T-cell (primary cell): ENCODE data around the gene PNLIPRP3. TPM values are rescaled to one million over a fixed set of nuclear protein-coding genes. Genes with fewer than 3 reads are reported as not detected.

Source experiments
- ATAC-seq, 4 experiments: fragments of 200-7000 bp in 3 of 4; fragments of 150-1000 bp in 1 of 4; cut with Tn5 transposase; replicated peaks in 1 of 4; 1 replicate in 3 of 4; 2 replicates in 1 of 4; pipeline ENCODE4 v1.10.0; 2021; ENCODE audit warnings: moderate library complexity in 3 of 4, mild to moderate bottlenecking in 2 of 4, moderate number of reproducible peaks in 1 of 4
- CTCF ChIA-PET, 2 donors: fragments of 300-600 bp; sonication (Branson Sonifier 250); formaldehyde crosslinking; loops; one replicate each; lab custom pipeline; 2022; ENCODE audit warnings: antibody characterized with exemption in 2 of 2; lab: Charles Lee
- POLR2A ChIA-PET, 2 donors: fragments of 300-600 bp; sonication (Branson Sonifier 250); formaldehyde crosslinking; loops; one replicate each; lab custom pipeline; 2022; ENCODE audit warnings: antibody characterized with exemption in 2 of 2; lab: Charles Lee
- DNase-seq, 35 experiments: peaks; one replicate each; pipeline versions ENCODE4 v3.0.0 to v3.0.0-alpha.2; 2013 to 2023
- H3K27ac ChIP-seq: one replicate; pipeline ENCODE4 v1.5.1; 2013; ENCODE audit warnings: low read length
- H3K27me3 ChIP-seq, 2 experiments: replicated peaks in 1 of 2; 1 replicate in 1 of 2; 2 replicates in 1 of 2; pipeline versions ENCODE4 v1.6.1 to v1.7.0; 2013; ENCODE audit warnings: low read length in 1 of 2, mixed read lengths in 1 of 2; ENCODE audit not compliant: control insufficient read depth in 2 of 2, insufficient read depth in 2 of 2; ENCODE audit errors: extremely low read depth in 1 of 2
- H3K36me3 ChIP-seq, 2 donors: 1 replicate in 1 of 2; 2 replicates in 1 of 2; pipeline versions ENCODE4 v1.6.1 to v1.7.0; 2013; ENCODE audit warnings: low read length in 1 of 2; ENCODE audit not compliant: control insufficient read depth in 2 of 2, insufficient read depth in 1 of 2; ENCODE audit errors: extremely low read depth in 1 of 2
- H3K4me1 ChIP-seq, 2 experiments: 1 replicate in 1 of 2; 2 replicates in 1 of 2; pipeline versions ENCODE4 v1.6.1 to v1.7.0; 2013; ENCODE audit warnings: low read length in 2 of 2, mixed read lengths in 1 of 2; ENCODE audit not compliant: insufficient read depth in 2 of 2, control insufficient read depth in 1 of 2; ENCODE audit errors: extremely low read depth in 1 of 2
- H3K4me3 ChIP-seq, 2 donors: 1 replicate in 1 of 2; 2 replicates in 1 of 2; pipeline versions ENCODE4 v1.5.1 to v1.7.0; 2013; ENCODE audit warnings: mild to moderate bottlenecking in 2 of 2, low read length in 1 of 2, moderate library complexity in 1 of 2; ENCODE audit not compliant: control insufficient read depth in 1 of 2; ENCODE audit errors: extremely low read depth in 1 of 2
- H3K9me3 ChIP-seq: 2 replicates; pipeline ENCODE4 v1.7.0; 2013
- H3K27ac Mint-ChIP-seq, 2 donors: one replicate each; pipeline ENCODE4 v1.8.0; 2020 to 2021; ENCODE audit warnings: mild to moderate bottlenecking in 2 of 2, mixed read lengths in 2 of 2
- H3K27me3 Mint-ChIP-seq, 2 donors: one replicate each; pipeline ENCODE4 v1.8.0; 2021 to 2022; ENCODE audit warnings: mixed read lengths in 2 of 2
- H3K36me3 Mint-ChIP-seq: one replicate; pipeline ENCODE4 v1.8.0; 2021; ENCODE audit warnings: mixed read lengths
- H3K4me1 Mint-ChIP-seq, 3 donors: one replicate each; pipeline ENCODE4 v1.8.0; 2020 to 2022; ENCODE audit warnings: mixed read lengths in 3 of 3, mild to moderate bottlenecking in 1 of 3
- H3K4me3 Mint-ChIP-seq, 3 donors: one replicate each; pipeline ENCODE4 v1.8.0; 2020 to 2022; ENCODE audit warnings: mild to moderate bottlenecking in 3 of 3, mixed read lengths in 3 of 3, moderate library complexity in 3 of 3
- H3K9me3 Mint-ChIP-seq, 3 donors: one replicate each; pipeline ENCODE4 v1.8.0; 2020 to 2022; ENCODE audit warnings: mixed read lengths in 3 of 3
- whole genome bisulfite sequencing: methylation state at CpG from one replicate; pipeline ENCODE4 v1.1.5; 2013; ENCODE audit warnings: missing lambda C conversion rate; ENCODE audit not compliant: insufficient coverage; 5-methylcytosine and 5-hydroxymethylcytosine counted together
- total RNA-seq, 35 experiments: library from RNA in 6 of 35; stranded (reverse) in 6 of 35; fragments of 120-200 nt in 1 of 35; gene quantifications; one replicate each; pipeline versions ENCODE4 v1.2.1 to v1.2.4 and lab custom pipeline; 2013 to 2026

The PNLIPRP3 gene
- total RNA-seq, 5 donors from 2014 or later (not counting 1 experiment from before 2014, with no cell fraction given) = not detected

DNA sequence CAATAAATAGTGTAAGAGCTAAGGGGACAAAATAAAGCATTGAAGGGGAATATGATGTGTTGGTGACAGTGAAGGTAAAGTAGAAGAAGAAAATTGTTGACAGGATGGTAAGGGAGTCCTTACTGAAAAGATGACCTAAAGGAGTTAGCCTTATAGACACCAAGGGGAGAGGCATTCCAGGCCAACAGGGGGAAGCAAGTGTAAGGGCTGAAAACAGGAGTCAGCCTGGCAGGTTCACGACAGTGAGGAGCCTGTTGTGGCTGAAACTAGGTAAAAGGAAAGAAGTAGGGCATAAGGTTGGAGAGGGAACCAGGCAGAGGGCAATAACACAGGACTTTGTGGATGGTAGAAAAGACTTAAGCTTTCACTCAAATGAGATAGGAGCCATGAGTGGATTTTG, 34.0 kb downstream of the PNLIPRP3 start:
- no peaks in the 10 kb centered on the region for H3K4me1 Mint-ChIP-seq
- H3K27ac ChIP-seq = no peak overlapping the region
- no peak overlapping the region for H3K4me3 Mint-ChIP-seq
- no peaks in the 10 kb centered on the region for H3K36me3 ChIP-seq
- ChIA-PET POLR2A (no interaction called here), CTCF (no interaction called here)
- no peaks in the 10 kb centered on the region for H3K27me3 ChIP-seq
- ATAC-seq (no peak), DNase-seq (no peak)
- no peaks in the 10 kb centered on the region for H3K36me3 Mint-ChIP-seq
- WGBS = 50% methylated on average over 1 of the region's 1 CpG
- peaks cover 0 to 3% of the 10 kb centered on the region in 2 donors for H3K27me3 Mint-ChIP-seq
- no peaks in the 10 kb centered on the region for H3K9me3 ChIP-seq
- H3K9me3 Mint-ChIP-seq = no peaks in the 10 kb centered on the region
- H3K27ac Mint-ChIP-seq = no peak overlapping the region
- no peaks in the 10 kb centered on the region for H3K4me1 ChIP-seq
- no peak overlapping the region for H3K4me3 ChIP-seq

DNA sequence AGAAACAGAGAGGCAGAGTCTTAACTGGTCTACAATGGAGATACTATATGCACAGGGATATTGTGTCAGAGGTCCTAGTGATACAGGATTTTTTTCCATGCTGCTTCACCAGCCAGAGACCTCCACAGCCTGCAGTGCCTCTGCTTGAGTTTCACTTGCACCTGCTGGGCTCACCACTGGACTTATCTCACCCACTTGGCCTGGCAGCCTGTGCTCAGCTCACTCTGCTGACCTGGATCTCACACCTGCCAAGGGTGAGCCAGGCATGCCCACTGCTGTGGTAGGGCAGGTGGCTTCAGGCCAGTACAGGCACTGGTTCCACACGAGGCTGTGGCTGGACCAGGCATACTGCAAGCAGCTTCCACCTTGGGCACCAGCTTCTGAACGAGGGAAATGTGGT, 36.6 kb downstream of the PNLIPRP3 start:
- ChIA-PET POLR2A (no interaction called here), CTCF (no interaction called here)
- ATAC-seq (no peak), DNase-seq (no peak)
- H3K36me3 Mint-ChIP-seq = no peaks in the 10 kb centered on the region
- no peaks in the 10 kb centered on the region for H3K4me1 ChIP-seq
- WGBS = 44% methylated on average over 2 of the region's 2 CpGs
- H3K27ac ChIP-seq = no peak overlapping the region
- H3K27me3 ChIP-seq = no peaks in the 10 kb centered on the region
- H3K36me3 ChIP-seq = no peaks in the 10 kb centered on the region
- H3K9me3 ChIP-seq = no peaks in the 10 kb centered on the region
- no peak overlapping the region for H3K4me3 ChIP-seq
- no peaks in the 10 kb centered on the region for H3K4me1 Mint-ChIP-seq
- H3K4me3 Mint-ChIP-seq = no peak overlapping the region
- no peak overlapping the region for H3K27ac Mint-ChIP-seq
- H3K9me3 Mint-ChIP-seq = peaks cover 0 to 4% (median 0%) of the 10 kb centered on the region in 3 donors
- peaks cover 2 to 11% of the 10 kb centered on the region in 2 donors for H3K27me3 Mint-ChIP-seq

DNA sequence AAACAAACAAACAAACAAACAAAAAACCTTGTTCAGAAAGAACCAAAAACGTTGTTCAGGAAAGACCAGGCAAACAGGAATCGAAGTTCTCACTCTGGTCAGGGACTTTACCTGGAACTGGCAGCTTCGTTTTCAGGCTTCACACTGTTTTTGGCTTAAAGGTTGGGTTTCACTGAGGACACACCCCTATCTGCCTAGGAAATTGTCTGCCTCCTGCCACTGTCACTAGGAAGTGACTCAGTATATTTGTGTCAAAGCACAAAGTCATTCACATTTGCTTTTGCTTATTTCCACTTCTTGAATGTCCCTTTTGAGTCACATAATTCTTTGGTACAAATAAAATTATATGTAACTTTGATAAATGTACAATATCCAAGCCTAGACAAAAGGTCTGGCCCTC, 37.9 kb downstream of the PNLIPRP3 start:
- Histone ChIP-seq H3K27me3 (no peaks in the 10 kb centered on the region), H3K27ac (no peak overlapping the region), H3K9me3 (no peaks in the 10 kb centered on the region), H3K4me3 (no peak overlapping the region), H3K4me1 (no peaks in the 10 kb centered on the region), H3K36me3 (no peaks in the 10 kb centered on the region)
- ATAC-seq (no peak), DNase-seq (no peak)
- Mint-ChIP-seq H3K36me3 (no peaks in the 10 kb centered on the region), H3K27me3 (peaks cover 2 to 8% of the 10 kb centered on the region in 2 donors), H3K4me1 (no peaks in the 10 kb centered on the region), H3K9me3 (peaks cover 0 to 4% (median 0%) of the 10 kb centered on the region in 3 donors), H3K27ac (no peak overlapping the region), H3K4me3 (no peak overlapping the region)
- ChIA-PET CTCF (no interaction called here), POLR2A (no interaction called here)
- WGBS = 8% methylated on average over 3 of the region's 3 CpGs

DNA sequence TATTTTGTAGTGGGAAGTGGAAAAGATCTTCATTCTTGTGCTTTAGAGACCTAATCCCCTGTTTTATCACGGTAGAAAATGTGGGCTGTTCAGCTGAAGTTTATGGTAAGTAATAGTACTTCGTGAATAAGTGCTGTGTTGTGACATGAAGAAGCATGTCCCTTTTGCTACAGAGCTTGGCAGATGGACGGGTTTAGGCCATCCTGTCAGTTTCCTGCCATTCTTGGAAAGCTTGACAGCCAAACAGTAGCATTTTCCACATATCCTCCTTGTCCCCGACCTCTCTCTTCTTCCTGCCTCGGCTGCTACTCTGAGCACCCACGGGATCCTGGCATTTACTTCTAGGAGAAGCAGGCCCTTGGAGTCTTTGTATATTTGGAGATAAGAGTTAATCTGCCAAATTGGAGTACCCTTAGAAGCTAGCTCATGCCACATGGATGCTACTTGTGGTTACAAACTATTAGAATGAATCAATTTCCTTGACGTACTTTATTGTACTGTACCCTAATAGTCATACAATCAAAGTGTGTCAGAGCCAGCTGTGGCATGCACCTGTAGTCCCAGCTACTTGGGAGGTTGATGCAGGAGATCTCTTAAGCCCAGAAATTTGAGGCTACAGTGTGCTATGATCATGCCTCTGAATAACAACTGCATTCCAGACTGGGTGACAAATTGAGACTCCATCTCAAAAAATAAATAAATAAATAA, 39.2 kb downstream of the PNLIPRP3 start:
- Histone ChIP-seq H3K27ac (no peak overlapping the region), H3K27me3 (no peaks in the 10 kb centered on the region), H3K9me3 (no peaks in the 10 kb centered on the region), H3K36me3 (no peaks in the 10 kb centered on the region), H3K4me1 (no peaks in the 10 kb centered on the region), H3K4me3 (no peak overlapping the region)
- no peak overlapping the region for H3K27ac Mint-ChIP-seq
- DNase-seq (no peak), ATAC-seq (no peak)
- 70% methylated on average over 3 of the region's 7 CpGs for WGBS
- peaks cover 0 to 4% (median 0%) of the 10 kb centered on the region in 3 donors for H3K9me3 Mint-ChIP-seq
- H3K27me3 Mint-ChIP-seq = peaks cover 2 to 8% of the 10 kb centered on the region in 2 donors
- ChIA-PET CTCF (interaction anchor here in 1 of 2 donors (0.6 kb wide), 1 partner anchor 323 kb away, joined by 5 read pairs; no protein-coding TSS in a partner anchor), POLR2A (no interaction called here)
- no peaks in the 10 kb centered on the region for H3K36me3 Mint-ChIP-seq
- no peak overlapping the region for H3K4me3 Mint-ChIP-seq
- H3K4me1 Mint-ChIP-seq = no peaks in the 10 kb centered on the region

DNA sequence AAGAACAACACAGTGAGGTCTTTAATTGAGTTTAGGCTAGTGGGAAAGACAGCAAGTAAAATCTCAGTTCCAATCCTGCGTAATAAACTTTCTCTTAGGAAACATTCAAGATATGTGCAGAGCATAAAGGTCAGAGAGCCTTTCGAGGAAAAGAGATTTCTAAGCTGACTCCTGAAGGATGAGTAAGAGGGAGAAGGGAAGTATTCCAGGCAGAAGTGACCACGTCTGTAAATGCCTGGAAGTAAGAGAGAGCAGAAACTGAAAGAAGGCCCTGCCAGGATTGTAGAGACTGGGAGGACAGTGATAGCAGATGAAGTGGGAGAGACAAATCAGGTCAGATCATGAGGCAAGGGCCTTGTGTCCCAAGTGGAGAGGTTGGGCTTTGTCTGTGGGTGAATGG, 41.8 kb downstream of the PNLIPRP3 start:
- H3K4me3 ChIP-seq = no peak overlapping the region
- Mint-ChIP-seq H3K27me3 (peaks cover 2 to 12% of the 10 kb centered on the region in 2 donors), H3K4me1 (no peaks in the 10 kb centered on the region), H3K27ac (no peak overlapping the region), H3K4me3 (no peak overlapping the region), H3K36me3 (no peaks in the 10 kb centered on the region), H3K9me3 (peaks cover 0 to 4% (median 4%) of the 10 kb centered on the region in 3 donors)
- H3K27me3 ChIP-seq = no peaks in the 10 kb centered on the region
- no peaks in the 10 kb centered on the region for H3K36me3 ChIP-seq
- H3K9me3 ChIP-seq = no peaks in the 10 kb centered on the region
- H3K4me1 ChIP-seq = no peaks in the 10 kb centered on the region
- H3K27ac ChIP-seq = no peak overlapping the region
- POLR2A ChIA-PET = no interaction called here
- ATAC-seq = no peak
- WGBS = 67% methylated on average over 3 of the region's 3 CpGs
- CTCF ChIA-PET = no interaction called here
- DNase-seq = no peak

DNA sequence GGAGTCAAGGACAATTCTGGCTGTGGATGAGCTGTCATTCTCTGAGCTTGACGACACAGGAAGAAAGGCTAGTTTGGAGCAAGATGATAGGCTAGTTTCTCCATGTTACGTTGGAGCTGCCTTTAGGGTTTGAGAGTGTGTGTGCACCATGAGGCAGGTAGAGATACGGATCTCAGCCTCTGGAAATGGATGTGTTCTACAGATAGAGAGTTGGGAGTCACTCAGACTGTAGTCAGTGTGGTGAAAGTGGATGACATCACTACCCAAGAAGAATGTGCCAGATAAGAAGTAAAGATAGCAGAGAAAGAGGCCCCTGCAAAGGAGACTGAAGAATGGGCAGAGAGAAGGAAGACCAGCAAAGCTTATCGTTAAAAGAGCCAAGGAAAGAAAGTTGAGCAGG, 42.4 kb downstream of the PNLIPRP3 start:
- no peak for ATAC-seq
- Histone ChIP-seq H3K9me3 (no peaks in the 10 kb centered on the region), H3K4me1 (no peaks in the 10 kb centered on the region), H3K27me3 (no peaks in the 10 kb centered on the region), H3K36me3 (no peaks in the 10 kb centered on the region), H3K4me3 (no peak overlapping the region), H3K27ac (no peak overlapping the region)
- Mint-ChIP-seq H3K4me1 (no peaks in the 10 kb centered on the region), H3K27ac (no peak overlapping the region), H3K27me3 (peaks cover 2 to 12% of the 10 kb centered on the region in 2 donors), H3K36me3 (no peaks in the 10 kb centered on the region), H3K4me3 (no peak overlapping the region), H3K9me3 (peaks cover 0 to 7% (median 4%) of the 10 kb centered on the region in 3 donors)
- no peak for DNase-seq
- 71% methylated on average over 3 of the region's 4 CpGs for WGBS
- POLR2A ChIA-PET = interaction anchor here (0.6 to 0.7 kb wide), 2 partner anchors 10 to 44 kb away, joined by 3 to 5 read pairs; no protein-coding TSS in a partner anchor
- CTCF ChIA-PET = no interaction called here
